Caco-2 (cell line): ENCODE results near the gene SORT1. TPM values are rescaled to one million over a fixed set of nuclear protein-coding genes. Genes with fewer than 3 reads are reported as not detected.

Source experiments
- BruUV-seq: library from RNA; stranded (reverse); fragments of 400-500 nt; replicated peaks from 2 replicates; lab custom pipeline; 2021; lab: Mats Ljungman, UMichigan
- CTCF ChIA-PET: fragments of 300-600 bp; sonication (Branson Sonifier 250); formaldehyde crosslinking; loops from one replicate; lab custom pipeline; 2022; ENCODE audit warnings: antibody characterized with exemption; lab: Charles Lee
- POLR2A ChIA-PET: fragments of 300-600 bp; sonication (Branson Sonifier 250); formaldehyde crosslinking; loops from one replicate; lab custom pipeline; 2022; ENCODE audit warnings: antibody characterized with exemption; lab: Charles Lee
- DNase-seq, 2 experiments: peaks; one replicate each; pipeline versions ENCODE4 v3.0.0 to v3.0.0-alpha.2; 2020 to 2022
- H3K27me3 ChIP-seq: replicated peaks from 2 replicates; pipeline ENCODE4 v1.6.0; 2011; ENCODE audit warnings: low read length; ENCODE audit not compliant: control insufficient read depth, insufficient read depth
- H3K36me3 ChIP-seq: 2 replicates; pipeline ENCODE4 v1.5.1; 2011; ENCODE audit warnings: low read length; ENCODE audit not compliant: control insufficient read depth, insufficient read depth
- H3K4me1 ChIP-seq: fragments of 250-450 bp; sonication (Bioruptor Pico); 2 replicates; pipeline ENCODE4 v1.5.1; 2020; ENCODE audit warnings: mild to moderate bottlenecking
- H3K4me3 ChIP-seq: 2 replicates; pipeline ENCODE4 v1.5.1; 2011; ENCODE audit warnings: low read depth, mild to moderate bottlenecking, control low read depth, low read length
- H3K9me3 ChIP-seq: fragments of 250-450 bp; sonication (Bioruptor Pico); 2 replicates; pipeline ENCODE4 v1.5.1; 2020; ENCODE audit warnings: mild to moderate bottlenecking, moderate library complexity
- H3K27ac Mint-ChIP-seq: one replicate; pipeline ENCODE4 v1.8.0; 2022; ENCODE audit warnings: mixed read lengths; ENCODE audit not compliant: unreplicated experiment
- H3K27me3 Mint-ChIP-seq: one replicate; pipeline ENCODE4 v1.8.0; 2022; ENCODE audit warnings: mixed read lengths; ENCODE audit not compliant: insufficient read depth, unreplicated experiment
- H3K36me3 Mint-ChIP-seq: one replicate; pipeline ENCODE4 v1.8.0; 2022; ENCODE audit warnings: mild to moderate bottlenecking, mixed read lengths; ENCODE audit not compliant: insufficient read depth, unreplicated experiment
- H3K4me1 Mint-ChIP-seq: one replicate; pipeline ENCODE4 v1.8.0; 2022; ENCODE audit warnings: low read depth, mixed read lengths; ENCODE audit not compliant: unreplicated experiment
- H3K4me3 Mint-ChIP-seq: one replicate; pipeline ENCODE4 v1.8.0; 2022; ENCODE audit warnings: mild to moderate bottlenecking, moderate library complexity, mixed read lengths; ENCODE audit not compliant: unreplicated experiment
- H3K9me3 Mint-ChIP-seq: one replicate; pipeline ENCODE4 v1.8.0; 2022; ENCODE audit warnings: mixed read lengths; ENCODE audit not compliant: unreplicated experiment
- intact Hi-C: fragments of 100-400 bp; cut with micrococcal nuclease; formaldehyde crosslinking; loops from one replicate; pipeline ENCODE4 v1.10.0; 2022; ENCODE audit not compliant: unreplicated experiment
- total RNA-seq: library from RNA; stranded (reverse); gene quantifications from 2 replicates; pipeline ENCODE4 v1.2.3, GENCODE V29; 2022
- TF ChIP-seq, protein P1 (sequence below), 2 experiments: fragments of 200-600 bp in 1 of 2; IDR thresholded peaks; 1 replicate in 1 of 2; 2 replicates in 1 of 2; pipeline versions ENCODE4 v1.5.1 to v1.8.0; 2011 to 2022; ENCODE audit warnings: antibody characterized with exemption in 1 of 2, control low read depth in 1 of 2, inconsistent platforms in 1 of 2, low read depth in 1 of 2, low read length in 1 of 2, mild to moderate bottlenecking in 1 of 2, moderate library complexity in 1 of 2; ENCODE audit not compliant: insufficient read depth in 1 of 2, severe bottlenecking in 1 of 2, unreplicated experiment in 1 of 2

SORT1 gene
- total RNA-seq, 1 experiment from 2014 or later: 67.1 TPM

GRCh38 chr1:109383087-109383779 lies 14.5 kb downstream of the SORT1 start:
- Mint-ChIP-seq H3K27me3 (no peaks in the 10 kb centered on the region), H3K4me3 (peak overlapping the region; percentile 44), H3K36me3 (no peaks in the 10 kb centered on the region), H3K4me1 (peaks cover 14% of the 10 kb centered on the region), H3K27ac (peak overlapping the region; percentile 67), H3K9me3 (no peaks in the 10 kb centered on the region)
- H3K27me3 ChIP-seq: no peaks in the 10 kb centered on the region
- no TSS peak for BruUV-seq
- ChIA-PET CTCF (interaction anchor here (1.3 kb wide), 1 partner anchor 32 kb away, joined by 6 read pairs; no protein-coding TSS in a partner anchor), POLR2A (interaction anchor here (0.9 to 1.1 kb wide), 2 partner anchors 12 to 42 kb away, joined by 3 to 4 read pairs; no protein-coding TSS in a partner anchor)
- H3K9me3 ChIP-seq: no peaks in the 10 kb centered on the region
- TF ChIP-seq, protein P1, sequence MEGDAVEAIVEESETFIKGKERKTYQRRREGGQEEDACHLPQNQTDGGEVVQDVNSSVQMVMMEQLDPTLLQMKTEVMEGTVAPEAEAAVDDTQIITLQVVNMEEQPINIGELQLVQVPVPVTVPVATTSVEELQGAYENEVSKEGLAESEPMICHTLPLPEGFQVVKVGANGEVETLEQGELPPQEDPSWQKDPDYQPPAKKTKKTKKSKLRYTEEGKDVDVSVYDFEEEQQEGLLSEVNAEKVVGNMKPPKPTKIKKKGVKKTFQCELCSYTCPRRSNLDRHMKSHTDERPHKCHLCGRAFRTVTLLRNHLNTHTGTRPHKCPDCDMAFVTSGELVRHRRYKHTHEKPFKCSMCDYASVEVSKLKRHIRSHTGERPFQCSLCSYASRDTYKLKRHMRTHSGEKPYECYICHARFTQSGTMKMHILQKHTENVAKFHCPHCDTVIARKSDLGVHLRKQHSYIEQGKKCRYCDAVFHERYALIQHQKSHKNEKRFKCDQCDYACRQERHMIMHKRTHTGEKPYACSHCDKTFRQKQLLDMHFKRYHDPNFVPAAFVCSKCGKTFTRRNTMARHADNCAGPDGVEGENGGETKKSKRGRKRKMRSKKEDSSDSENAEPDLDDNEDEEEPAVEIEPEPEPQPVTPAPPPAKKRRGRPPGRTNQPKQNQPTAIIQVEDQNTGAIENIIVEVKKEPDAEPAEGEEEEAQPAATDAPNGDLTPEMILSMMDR (IDR thresholded peaks at IDR 0.05; ENCODE audit: insufficient read depth in 1 of 2, low read depth in 1 of 2, low read length in 1 of 2, severe bottlenecking in 1 of 2, unreplicated experiment in 1 of 2): no peak
- peak; percentile 38 to 39 for DNase-seq
- intact Hi-C loops: no loop called here
- H3K4me3 ChIP-seq: no peak overlapping the region
- H3K36me3 ChIP-seq: no peaks in the 10 kb centered on the region
- peaks cover 13% of the 10 kb centered on the region for H3K4me1 ChIP-seq

- Histone ChIP-seq H3K4me3 (no peak overlapping the region), H3K4me1 (peaks cover 13% of the 10 kb centered on the region), H3K36me3 (no peaks in the 10 kb centered on the region), H3K27me3 (no peaks in the 10 kb centered on the region), H3K9me3 (no peaks in the 10 kb centered on the region)
- Mint-ChIP-seq H3K4me3 (no peak overlapping the region), H3K27ac (no peak overlapping the region), H3K4me1 (peaks cover 14% of the 10 kb centered on the region), H3K27me3 (no peaks in the 10 kb centered on the region), H3K36me3 (no peaks in the 10 kb centered on the region), H3K9me3 (no peaks in the 10 kb centered on the region)
- no peak for DNase-seq
- POLR2A ChIA-PET: no interaction called here
- CTCF ChIA-PET: no interaction called here
- intact Hi-C loops: no loop called here
- no TSS peak for BruUV-seq
- TF ChIP-seq, protein P1 (IDR thresholded peaks at IDR 0.05; ENCODE audit: insufficient read depth in 1 of 2, low read depth in 1 of 2, low read length in 1 of 2, severe bottlenecking in 1 of 2, unreplicated experiment in 1 of 2): no peak
Measured at GRCh38 chr1:109381573-109381972, 16.1 kb downstream of the SORT1 start.

DNA sequence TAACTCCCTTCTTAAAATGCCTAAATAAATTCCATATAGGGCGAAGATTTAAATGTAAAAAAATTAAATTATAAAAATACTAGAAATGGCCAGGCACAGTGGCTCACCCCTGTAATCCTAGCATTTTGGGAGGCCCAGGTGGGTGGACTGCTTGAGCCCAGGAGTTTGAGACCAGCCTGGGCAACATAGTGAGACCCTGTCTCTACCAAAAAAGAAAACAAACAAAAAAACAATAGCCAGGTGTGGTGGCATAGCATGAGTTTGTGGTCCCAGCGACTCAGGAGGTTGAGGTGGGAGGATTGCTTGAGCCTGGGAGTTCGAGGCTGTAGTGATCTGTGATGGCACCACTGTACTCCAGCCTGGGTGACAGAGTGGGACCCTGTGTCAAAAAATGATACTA lies 17.8 kb downstream of the SORT1 start:
- Mint-ChIP-seq H3K4me3 (no peak overlapping the region), H3K9me3 (no peaks in the 10 kb centered on the region), H3K36me3 (no peaks in the 10 kb centered on the region), H3K4me1 (peaks cover 14% of the 10 kb centered on the region), H3K27me3 (no peaks in the 10 kb centered on the region), H3K27ac (no peak overlapping the region)
- H3K9me3 ChIP-seq: no peaks in the 10 kb centered on the region
- POLR2A ChIA-PET: no interaction called here
- peaks cover 13% of the 10 kb centered on the region for H3K4me1 ChIP-seq
- DNase-seq: no peak
- BruUV-seq: no TSS peak
- CTCF ChIA-PET: no interaction called here
- no peaks in the 10 kb centered on the region for H3K27me3 ChIP-seq
- intact Hi-C loops: no loop called here
- TF ChIP-seq, protein P1 (IDR thresholded peaks at IDR 0.05; ENCODE audit: insufficient read depth in 1 of 2, low read depth in 1 of 2, low read length in 1 of 2, severe bottlenecking in 1 of 2, unreplicated experiment in 1 of 2): no peak
- no peak overlapping the region for H3K4me3 ChIP-seq
- H3K36me3 ChIP-seq: no peaks in the 10 kb centered on the region
